Neural progenitor cell (in vitro differentiated cells): ENCODE results near the gene AQP5. TPM values are rescaled to one million over a fixed set of nuclear protein-coding genes. Genes with fewer than 3 reads are reported as not detected.

Experiments used
- DNase-seq: peaks from one replicate; pipeline ENCODE4 v3.0.0-alpha.2; 2016; ENCODE audit warnings: low spot score
- H2AFZ ChIP-seq: fragments of 200-600 bp; sonication (generic); replicated peaks from 2 replicates; pipeline ENCODE4 v1.6.1; 2016; ENCODE audit warnings: antibody characterized with exemption
- H3F3A ChIP-seq: fragments of 200-600 bp; sonication (generic); 2 replicates; pipeline ENCODE4 v1.6.1; 2016; ENCODE audit warnings: antibody characterized with exemption, low read depth
- H3K27ac ChIP-seq: fragments of 200-600 bp; sonication (generic); 2 replicates; pipeline ENCODE4 v1.5.1; 2016; ENCODE audit warnings: mild to moderate bottlenecking
- H3K27me3 ChIP-seq: fragments of 200-600 bp; sonication (generic); 2 replicates; pipeline ENCODE4 v1.6.1; 2016; ENCODE audit warnings: mild to moderate bottlenecking, moderate library complexity
- H3K36me3 ChIP-seq: fragments of 200-600 bp; sonication (generic); 2 replicates; pipeline ENCODE4 v1.5.1; 2016
- H3K4me1 ChIP-seq: fragments of 200-600 bp; sonication (generic); 2 replicates; pipeline ENCODE4 v1.6.1; 2016; ENCODE audit warnings: mixed run types
- H3K4me2 ChIP-seq: fragments of 200-600 bp; sonication (generic); 2 replicates; pipeline ENCODE4 v1.6.1; 2016
- H3K4me3 ChIP-seq: fragments of 200-600 bp; sonication (generic); 2 replicates; pipeline ENCODE4 v1.5.1; 2016
- H3K79me2 ChIP-seq: fragments of 200-600 bp; sonication (generic); 2 replicates; pipeline ENCODE4 v1.6.1; 2016; ENCODE audit warnings: low read depth
- H3K9ac ChIP-seq: fragments of 200-600 bp; sonication (generic); 2 replicates; pipeline ENCODE4 v1.6.1; 2016
- H3K9me3 ChIP-seq: fragments of 200-600 bp; sonication (generic); 2 replicates; pipeline ENCODE4 v1.5.1; 2016; ENCODE audit warnings: low read depth
- H4K20me1 ChIP-seq: fragments of 200-600 bp; sonication (generic); 2 replicates; pipeline ENCODE4 v1.6.1; 2016; ENCODE audit warnings: low read depth
- H3K27ac Mint-ChIP-seq: 3 replicates; pipeline ENCODE4 v1.8.0; 2021; ENCODE audit warnings: mixed read lengths
- H3K27me3 Mint-ChIP-seq: 2 replicates; pipeline ENCODE4 v1.8.0; 2022; ENCODE audit warnings: low read depth, mild to moderate bottlenecking, inconsistent platforms, moderate library complexity, mixed read lengths; ENCODE audit not compliant: insufficient read depth
- H3K36me3 Mint-ChIP-seq: 3 replicates; pipeline ENCODE4 v1.8.0; 2021; ENCODE audit warnings: mixed read lengths
- H3K4me1 Mint-ChIP-seq: 3 replicates; pipeline ENCODE4 v1.8.0; 2021; ENCODE audit warnings: mixed read lengths
- H3K4me3 Mint-ChIP-seq: 3 replicates; pipeline ENCODE4 v1.8.0; 2021; ENCODE audit warnings: mild to moderate bottlenecking, moderate library complexity, mixed read lengths
- H3K9me3 Mint-ChIP-seq: 3 replicates; pipeline ENCODE4 v1.8.0; 2020; ENCODE audit warnings: mixed read lengths
- CTCF ChIP-seq: fragments of 200-600 bp; sonication (generic); IDR thresholded peaks from 2 replicates; pipeline ENCODE4 v1.5.1; 2017; ENCODE audit warnings: antibody characterized with exemption, mild to moderate bottlenecking
- EZH2 ChIP-seq: fragments of 200-600 bp; sonication (generic); IDR thresholded peaks from 2 replicates; pipeline ENCODE4 v1.6.1; 2017; ENCODE audit warnings: antibody characterized with exemption, mild to moderate bottlenecking, moderate library complexity
- EZH2phosphoT487 ChIP-seq: fragments of 200-600 bp; sonication (generic); IDR thresholded peaks from 2 replicates; pipeline ENCODE4 v1.6.1; 2017; ENCODE audit warnings: antibody characterized with exemption
- total RNA-seq: library from RNA; depleted of rRNA; stranded (reverse); fragments of >200 nt; gene quantifications from 2 replicates; pipeline ENCODE4 v1.2.3, GENCODE V29; 2015; ENCODE audit warnings: low replicate concordance

The AQP5 gene
- total RNA-seq, 1 donor from 2014 or later, result not detected

DNA sequence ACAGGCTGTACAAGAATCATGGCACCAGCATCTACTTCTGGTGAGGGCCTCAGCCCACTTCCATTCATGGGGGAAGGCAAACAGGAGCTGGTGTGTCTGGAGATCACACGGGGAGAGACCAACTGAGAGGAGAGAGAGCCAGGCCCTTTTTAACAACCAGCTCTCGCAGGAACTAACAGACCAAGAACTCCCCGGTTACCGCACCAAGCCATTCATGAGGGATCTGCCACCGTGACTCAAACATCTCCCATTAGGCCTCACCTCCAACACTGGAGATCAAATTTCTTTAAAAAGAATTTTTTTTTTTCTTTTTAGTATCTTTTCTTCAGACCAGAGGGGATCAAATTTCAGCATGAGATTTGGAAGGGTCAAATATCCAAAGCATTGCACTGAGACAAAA, 27.9 kb upstream of the AQP5 start:
- no peak overlapping the region for H3K4me3 ChIP-seq

DNA sequence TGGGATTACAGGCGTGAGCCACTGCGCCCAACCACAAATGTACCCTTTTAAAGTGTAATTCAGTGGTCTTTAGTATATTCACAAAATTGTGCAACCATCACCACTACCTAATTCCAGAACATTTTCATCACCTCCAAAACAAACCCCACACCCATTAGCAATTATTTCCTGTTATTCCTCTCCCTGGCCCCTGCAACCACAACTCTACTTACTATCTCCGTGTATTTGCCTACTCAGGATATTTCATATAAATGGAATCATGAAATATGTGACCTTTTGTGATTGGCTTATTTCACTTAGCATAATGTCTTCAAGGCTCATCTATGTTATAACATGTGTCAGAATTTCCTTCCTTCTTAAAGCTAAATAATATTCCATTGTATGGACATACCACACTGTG, 27.2 kb upstream of the AQP5 start:
- no peaks in the 10 kb centered on the region for H3K27me3 ChIP-seq
- no peaks in the 10 kb centered on the region for H3K79me2 ChIP-seq
- no peak overlapping the region for H3K27ac Mint-ChIP-seq
- no peaks in the 10 kb centered on the region for H3K27me3 Mint-ChIP-seq
- no peak overlapping the region for H3K4me3 ChIP-seq
- no peaks in the 10 kb centered on the region for H3K36me3 ChIP-seq
- H3K27ac ChIP-seq, result no peak overlapping the region
- no peaks in the 10 kb centered on the region for H3K36me3 Mint-ChIP-seq
- H3K9ac ChIP-seq, result no peak overlapping the region
- no peak overlapping the region for H3K4me3 Mint-ChIP-seq
- TF ChIP-seq CTCF (no peak), EZH2phosphoT487 (no peak), EZH2 (no peak)
- no peak overlapping the region for H3K4me2 ChIP-seq
- H2AFZ ChIP-seq, result no peak overlapping the region
- no peaks in the 10 kb centered on the region for H3K4me1 ChIP-seq
- peaks cover 5% of the 10 kb centered on the region for H3K9me3 Mint-ChIP-seq
- no peaks in the 10 kb centered on the region for H3F3A ChIP-seq
- peaks cover 5% of the 10 kb centered on the region for H3K4me1 Mint-ChIP-seq
- no peaks in the 10 kb centered on the region for H4K20me1 ChIP-seq
- H3K9me3 ChIP-seq, result no peaks in the 10 kb centered on the region
- DNase-seq, result no peak

More for the DNA sequence above, 27.9 kb upstream of the AQP5 start:
- no peaks in the 10 kb centered on the region for H3K36me3 ChIP-seq
- H3K27ac Mint-ChIP-seq, result no peak overlapping the region
- no peaks in the 10 kb centered on the region for H4K20me1 ChIP-seq
- no peaks in the 10 kb centered on the region for H3K9me3 ChIP-seq
- no peak overlapping the region for H3K27ac ChIP-seq
- no peaks in the 10 kb centered on the region for H3K36me3 Mint-ChIP-seq
- no peaks in the 10 kb centered on the region for H3K27me3 ChIP-seq
- no peaks in the 10 kb centered on the region for H3K4me1 ChIP-seq
- H3K4me1 Mint-ChIP-seq, result peaks cover 5% of the 10 kb centered on the region
- H3K9me3 Mint-ChIP-seq, result peaks cover 5% of the 10 kb centered on the region
- no peak overlapping the region for H3K9ac ChIP-seq
- H3K79me2 ChIP-seq, result no peaks in the 10 kb centered on the region
- no peak overlapping the region for H3K4me3 Mint-ChIP-seq
- H3K4me2 ChIP-seq, result no peak overlapping the region
- no peak overlapping the region for H2AFZ ChIP-seq
- no peak for DNase-seq
- no peaks in the 10 kb centered on the region for H3K27me3 Mint-ChIP-seq
- TF ChIP-seq CTCF, result no peak
- H3F3A ChIP-seq, result no peaks in the 10 kb centered on the region

GRCh38 chr12:49936925-49937324, 24.7 kb upstream of the AQP5 start:
- H3K4me3 Mint-ChIP-seq, result no peak overlapping the region

More at GRCh38 chr12:49936925-49937324, 24.7 kb upstream of the AQP5 start:
- H3K79me2 ChIP-seq, result no peaks in the 10 kb centered on the region
- DNase-seq, result no peak
- H3K36me3 ChIP-seq, result no peaks in the 10 kb centered on the region
- H3K9me3 ChIP-seq, result no peaks in the 10 kb centered on the region
- no peak overlapping the region for H3K9ac ChIP-seq
- no peak overlapping the region for H3K27ac ChIP-seq
- no peaks in the 10 kb centered on the region for H3K27me3 Mint-ChIP-seq
- H3K4me2 ChIP-seq, result no peak overlapping the region
- H2AFZ ChIP-seq, result no peak overlapping the region
- H3K27ac Mint-ChIP-seq, result no peak overlapping the region
- no peaks in the 10 kb centered on the region for H3K27me3 ChIP-seq
- no peaks in the 10 kb centered on the region for H4K20me1 ChIP-seq
- H3K4me3 ChIP-seq, result no peak overlapping the region
- no peak for TF ChIP-seq CTCF
- TF ChIP-seq EZH2, result no peak
- TF ChIP-seq EZH2phosphoT487, result no peak
- no peaks in the 10 kb centered on the region for H3F3A ChIP-seq
- H3K9me3 Mint-ChIP-seq, result peaks cover 5% of the 10 kb centered on the region
- no peaks in the 10 kb centered on the region for H3K4me1 ChIP-seq
- peaks cover 18% of the 10 kb centered on the region for H3K4me1 Mint-ChIP-seq
- no peaks in the 10 kb centered on the region for H3K36me3 Mint-ChIP-seq
